SH-SY5Y (cell line): ENCODE results near the gene TSHZ1.

Source experiments
- GATA2 ChIP-seq: IDR thresholded peaks from 2 replicates; pipeline ENCODE4 v1.6.1; 2011; ENCODE audit warnings: mild to moderate bottlenecking, low read depth, low read length
- GATA3 ChIP-seq: IDR thresholded peaks from 2 replicates; pipeline ENCODE4 v1.6.1; 2011; ENCODE audit warnings: low read depth, mild to moderate bottlenecking, low read length, moderate library complexity

DNA sequence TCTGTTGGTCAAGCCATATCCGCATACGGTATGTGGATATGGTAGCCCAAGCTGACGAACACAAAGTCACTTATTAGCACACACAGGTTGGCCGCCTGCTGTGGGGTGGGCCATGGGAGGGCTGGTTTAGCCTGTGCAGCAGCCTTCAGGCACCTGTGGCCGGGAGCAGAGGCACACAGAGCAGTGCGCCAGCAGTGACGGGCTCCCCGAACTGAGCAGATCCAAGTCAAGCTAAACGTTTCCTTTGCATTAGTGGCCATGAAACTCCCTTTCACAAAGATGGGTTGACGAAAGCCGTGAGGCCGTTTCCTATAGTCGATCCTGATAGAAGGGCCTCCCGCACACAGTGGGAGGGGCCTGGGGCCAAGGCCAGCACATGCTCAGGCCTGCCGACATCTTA lies 72.1 kb downstream of the TSHZ1 start:
- no peak for TF ChIP-seq GATA2
- no peak for TF ChIP-seq GATA3
